Peyer's patch (tissue), 4 donors: ENCODE data around the gene ARHGAP15.

Experiments
- POLR2A ChIP-seq, 2 donors: fragments of 450-650 bp; IDR thresholded peaks; one replicate each; pipeline ENCODE4 v1.5.1; 2017; ENCODE audit warnings: antibody characterized with exemption in 2 of 2, mild to moderate bottlenecking in 2 of 2, moderate library complexity in 2 of 2
- TF ChIP-seq, protein P1 (sequence below), 6 experiments: fragments of 450-650 bp in 4 of 6; fragments of 200-600 bp in 2 of 6; sonication (generic) in 1 of 6; IDR thresholded peaks; one replicate each; pipeline ENCODE4 v1.5.1; 2017 to 2019; ENCODE audit warnings: antibody characterized with exemption in 6 of 6, mild to moderate bottlenecking in 3 of 6, moderate library complexity in 1 of 6

GRCh38 chr2:143742581-143742980, 613.4 kb downstream of the ARHGAP15 start:
- TF ChIP-seq, protein P1, sequence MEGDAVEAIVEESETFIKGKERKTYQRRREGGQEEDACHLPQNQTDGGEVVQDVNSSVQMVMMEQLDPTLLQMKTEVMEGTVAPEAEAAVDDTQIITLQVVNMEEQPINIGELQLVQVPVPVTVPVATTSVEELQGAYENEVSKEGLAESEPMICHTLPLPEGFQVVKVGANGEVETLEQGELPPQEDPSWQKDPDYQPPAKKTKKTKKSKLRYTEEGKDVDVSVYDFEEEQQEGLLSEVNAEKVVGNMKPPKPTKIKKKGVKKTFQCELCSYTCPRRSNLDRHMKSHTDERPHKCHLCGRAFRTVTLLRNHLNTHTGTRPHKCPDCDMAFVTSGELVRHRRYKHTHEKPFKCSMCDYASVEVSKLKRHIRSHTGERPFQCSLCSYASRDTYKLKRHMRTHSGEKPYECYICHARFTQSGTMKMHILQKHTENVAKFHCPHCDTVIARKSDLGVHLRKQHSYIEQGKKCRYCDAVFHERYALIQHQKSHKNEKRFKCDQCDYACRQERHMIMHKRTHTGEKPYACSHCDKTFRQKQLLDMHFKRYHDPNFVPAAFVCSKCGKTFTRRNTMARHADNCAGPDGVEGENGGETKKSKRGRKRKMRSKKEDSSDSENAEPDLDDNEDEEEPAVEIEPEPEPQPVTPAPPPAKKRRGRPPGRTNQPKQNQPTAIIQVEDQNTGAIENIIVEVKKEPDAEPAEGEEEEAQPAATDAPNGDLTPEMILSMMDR (IDR thresholded peaks at IDR 0.05): no peak
- no peak for TF ChIP-seq POLR2A (IDR thresholded peaks at IDR 0.05)
